H1 (cell line): Measurements from ENCODE around the gene TRPM6. TPM values are rescaled to one million over a fixed set of nuclear protein-coding genes. Genes with fewer than 3 reads are reported as not detected.
A peak's percentile ranks its signal among the peaks of the same experiment; 100 is the strongest.

Experiments used
- CTCF ChIA-PET: fragments of 300-600 bp; sonication (Branson Sonifier 250); formaldehyde crosslinking; loops from one replicate; lab custom pipeline; 2021; ENCODE audit not compliant: partially characterized antibody; lab: Charles Lee
- POLR2A ChIA-PET: fragments of 300-600 bp; sonication (Branson Sonifier 250); formaldehyde crosslinking; loops from one replicate; lab custom pipeline; 2021; ENCODE audit warnings: inconsistent platforms; ENCODE audit not compliant: partially characterized antibody; lab: Charles Lee
- DNase-seq, 2 experiments: peaks; one replicate each; pipeline versions ENCODE4 v3.0.0 to v3.0.0-alpha.2; 2010 to 2022; ENCODE audit warnings: low spot score in 2 of 2, low read depth in 1 of 2, mixed read lengths in 1 of 2
- FAIRE-seq: peaks from 2 replicates; lab custom pipeline; 2011; peaks lifted over from hg19 to GRCh38; lab: Jason Lieb, UNC
- H2AFZ ChIP-seq: 2 replicates; pipeline ENCODE4 v1.8.1; 2012; ENCODE audit warnings: low read length, inconsistent platforms
- H2AK5ac ChIP-seq: 2 replicates; pipeline ENCODE4 v1.6.1; 2013; ENCODE audit warnings: low read depth, low read length
- H2BK120ac ChIP-seq: replicated peaks from 2 replicates; pipeline ENCODE3; 2013; ENCODE audit warnings: low read depth, low read length, inconsistent platforms
- H2BK12ac ChIP-seq: 2 replicates; pipeline ENCODE4 v1.6.1; 2013; ENCODE audit warnings: low read depth, low read length
- H2BK15ac ChIP-seq: 2 replicates; pipeline ENCODE4 v1.6.1; 2013; ENCODE audit warnings: low read length
- H2BK20ac ChIP-seq: 2 replicates; pipeline ENCODE4 v1.6.1; 2013; ENCODE audit warnings: low read length
- H2BK5ac ChIP-seq: 2 replicates; pipeline ENCODE4 v1.6.1; 2013; ENCODE audit warnings: low read depth, low read length
- H3K14ac ChIP-seq: 2 replicates; pipeline ENCODE4 v1.6.1; 2013; ENCODE audit warnings: inconsistent platforms; ENCODE audit not compliant: insufficient read length
- H3K18ac ChIP-seq: 2 replicates; pipeline ENCODE4 v1.6.1; 2013; ENCODE audit warnings: low read length; ENCODE audit errors: extremely low read depth
- H3K23ac ChIP-seq: 2 replicates; pipeline ENCODE4 v1.6.1; 2013; ENCODE audit warnings: inconsistent platforms; ENCODE audit not compliant: insufficient read length
- H3K23me2 ChIP-seq: 2 replicates; pipeline ENCODE4 v1.6.1; 2013; ENCODE audit warnings: low read depth, low read length
- H3K27ac ChIP-seq: 2 replicates; pipeline ENCODE4 v1.6.1; 2011; ENCODE audit warnings: low read depth, low read length, inconsistent platforms
- H3K27me3 ChIP-seq, 4 experiments: replicated peaks in 1 of 4; 1 replicate in 1 of 4; 2 replicates in 3 of 4; pipeline versions ENCODE4 v1.6.1 to v1.8.1; 2011 to 2013; ENCODE audit warnings: low read length in 3 of 4, mild to moderate bottlenecking in 3 of 4, inconsistent platforms in 2 of 4, mixed read lengths in 2 of 4, moderate library complexity in 1 of 4; ENCODE audit not compliant: control insufficient read depth in 3 of 4, insufficient read depth in 3 of 4; ENCODE audit errors: extremely low read depth in 1 of 4
- H3K36me3 ChIP-seq, 4 experiments: 2 replicates each; pipeline versions ENCODE4 v1.6.1 to v1.8.1; 2011 to 2013; ENCODE audit warnings: mild to moderate bottlenecking in 4 of 4, low read length in 3 of 4, moderate library complexity in 2 of 4, control low read depth in 1 of 4, inconsistent platforms in 1 of 4; ENCODE audit not compliant: insufficient read depth in 4 of 4, control insufficient read depth in 2 of 4
- H3K4ac ChIP-seq: replicated peaks from 2 replicates; pipeline ENCODE3; 2013; ENCODE audit warnings: low read length, low read depth, mixed read lengths, inconsistent platforms; ENCODE audit not compliant: insufficient read length
- H3K4me1 ChIP-seq, 4 experiments: replicated peaks in 1 of 4; 1 replicate in 1 of 4; 2 replicates in 3 of 4; pipeline versions ENCODE4 v1.6.1 to v1.8.1; 2011 to 2013; ENCODE audit warnings: low read length in 3 of 4, inconsistent platforms in 2 of 4, mixed read lengths in 1 of 4; ENCODE audit not compliant: insufficient read depth in 4 of 4, control insufficient read depth in 3 of 4
- H3K4me2 ChIP-seq, 2 experiments: 2 replicates each; pipeline versions ENCODE4 v1.6.1 to v1.8.1; 2011 to 2013; ENCODE audit warnings: low read depth in 2 of 2, low read length in 2 of 2, control low read depth in 1 of 2, inconsistent platforms in 1 of 2, mild to moderate bottlenecking in 1 of 2; ENCODE audit not compliant: insufficient read depth in 1 of 2
- H3K4me3 ChIP-seq, 4 experiments: fragments of 200-600, 300-600 bp in 1 of 4; sonication (generic), shearing (Covaris generic), sonication (Bioruptor Twin) in 1 of 4; 2 replicates each; pipeline versions ENCODE4 v1.5.1 to v1.8.1; 2011 to 2016; ENCODE audit warnings: low read length in 4 of 4, low read depth in 3 of 4, control low read depth in 2 of 4, inconsistent platforms in 2 of 4, mild to moderate bottlenecking in 2 of 4, mixed read lengths in 1 of 4, moderate library complexity in 1 of 4; ENCODE audit not compliant: insufficient read depth in 2 of 4; ENCODE audit errors: extremely low read depth in 1 of 4
- H3K56ac ChIP-seq: replicated peaks from 2 replicates; pipeline ENCODE3; 2013; ENCODE audit warnings: low read depth, mild to moderate bottlenecking, mixed read lengths, low read length, inconsistent platforms; ENCODE audit not compliant: insufficient read length
- H3K79me1 ChIP-seq: 2 replicates; pipeline ENCODE4 v1.6.1; 2013; ENCODE audit warnings: low read depth, low read length, control low read depth
- H3K79me2 ChIP-seq, 2 experiments: 2 replicates each; pipeline versions ENCODE4 v1.6.1 to v1.8.1; 2012 to 2013; ENCODE audit warnings: low read length in 2 of 2, mild to moderate bottlenecking in 2 of 2, inconsistent platforms in 1 of 2; ENCODE audit not compliant: insufficient read depth in 2 of 2, control insufficient read depth in 1 of 2
- H3K9ac ChIP-seq, 4 experiments: replicated peaks in 1 of 4; 1 replicate in 1 of 4; 2 replicates in 3 of 4; pipeline versions ENCODE4 v1.6.1 to v1.8.1; 2011 to 2013; ENCODE audit warnings: low read depth in 3 of 4, low read length in 3 of 4, control low read depth in 2 of 4, mild to moderate bottlenecking in 2 of 4, moderate library complexity in 2 of 4, inconsistent platforms in 1 of 4; ENCODE audit errors: extremely low read depth in 1 of 4
- H3K9me3 ChIP-seq, 2 experiments: 2 replicates each; pipeline versions ENCODE4 v1.6.1 to v1.8.1; 2012 to 2013; ENCODE audit warnings: mild to moderate bottlenecking in 2 of 2, moderate library complexity in 2 of 2, control low read depth in 1 of 2, inconsistent platforms in 1 of 2, low read depth in 1 of 2, low read length in 1 of 2, mixed read lengths in 1 of 2; ENCODE audit not compliant: insufficient read depth in 2 of 2
- H4K20me1 ChIP-seq, 2 experiments: replicated peaks in 1 of 2; 2 replicates each; pipeline versions ENCODE3 to v1.8.1; 2011 to 2013; ENCODE audit warnings: inconsistent platforms in 2 of 2, low read length in 2 of 2, mild to moderate bottlenecking in 1 of 2; ENCODE audit not compliant: insufficient read depth in 2 of 2, control insufficient read depth in 1 of 2
- H4K5ac ChIP-seq: 2 replicates; pipeline ENCODE4 v1.6.1; 2013; ENCODE audit warnings: low read length, low read depth, mixed read lengths, inconsistent platforms; ENCODE audit not compliant: insufficient read length
- H4K8ac ChIP-seq: 2 replicates; pipeline ENCODE4 v1.8.0; 2013; ENCODE audit warnings: mild to moderate bottlenecking, moderate library complexity, low read length, inconsistent platforms; ENCODE audit not compliant: insufficient read depth; ENCODE audit errors: extremely low read depth
- H4K91ac ChIP-seq: replicated peaks from 2 replicates; pipeline ENCODE3; 2013; ENCODE audit warnings: low read length, mixed read lengths, inconsistent platforms; ENCODE audit not compliant: insufficient read length
- ASH2L ChIP-seq: fragments of 200-600, 300-600 bp; sonication (generic); IDR thresholded peaks from one replicate; pipeline ENCODE4 v1.7.1; 2017; ENCODE audit warnings: low read length
- BRCA1 ChIP-seq: IDR thresholded peaks from 2 replicates; pipeline ENCODE4 v1.6.1; 2012; ENCODE audit warnings: low read depth, low read length, improper control_type of control experiment
- CBX8 ChIP-seq: fragments of 300-800, 300-1000 bp; sonication (generic); IDR thresholded peaks from 2 replicates; pipeline ENCODE4 v1.7.1; 2016; ENCODE audit warnings: low read depth, low read length, borderline replicate concordance
- CHD2 ChIP-seq: IDR thresholded peaks from 2 replicates; pipeline ENCODE4 v1.6.1; 2012; ENCODE audit warnings: low read length, improper control_type of control experiment
- POLR2A ChIP-seq, 2 experiments: IDR thresholded peaks; 1 replicate in 1 of 2; 2 replicates in 1 of 2; pipeline ENCODE4 v1.6.1; 2011; ENCODE audit warnings: low read depth in 2 of 2, low read length in 2 of 2, mild to moderate bottlenecking in 2 of 2; ENCODE audit errors: control extremely low read depth in 1 of 2
- RXRA ChIP-seq: IDR thresholded peaks from 2 replicates; pipeline ENCODE4 v1.6.1; 2011; ENCODE audit warnings: low read depth, mild to moderate bottlenecking, low read length, moderate library complexity; ENCODE audit not compliant: insufficient read depth
- SIX5 ChIP-seq: IDR thresholded peaks from 2 replicates; pipeline ENCODE4 v1.6.1; 2011; ENCODE audit warnings: mild to moderate bottlenecking, low read depth, low read length
- SP4 ChIP-seq: IDR thresholded peaks from 2 replicates; pipeline ENCODE4 v1.6.1; 2012; ENCODE audit warnings: low read length, inconsistent platforms
- SUZ12 ChIP-seq: fragments of 200-600 bp; sonication (generic); IDR thresholded peaks from 2 replicates; pipeline ENCODE4 v1.6.1; 2012; ENCODE audit warnings: mild to moderate bottlenecking, inconsistent platforms, low read length, moderate library complexity, mixed read lengths
- TCF12 ChIP-seq: IDR thresholded peaks from 2 replicates; pipeline ENCODE4 v1.6.1; 2011; ENCODE audit warnings: low read depth, mild to moderate bottlenecking, low read length
- WGBS, 2 experiments: shearing (Covaris generic) in 1 of 2; methylation state at CpG; one replicate each; pipeline versions ENCODE4 v1.1.6 to v1.1.7; 2013 to 2015; ENCODE audit warnings: low lambda C conversion rate in 2 of 2, mixed read lengths in 2 of 2, inconsistent platforms in 1 of 2, low coverage in 1 of 2, missing lambda C conversion rate in 1 of 2; ENCODE audit not compliant: insufficient replicate concordance in 2 of 2, insufficient coverage in 1 of 2, insufficient read length in 1 of 2; ENCODE audit errors: extremely low coverage in 1 of 2, missing lambda C conversion rate in 1 of 2; 5-methylcytosine and 5-hydroxymethylcytosine counted together
- polyA plus RNA-seq, 7 experiments: library from polyadenylated mRNA; depleted of rRNA in 3 of 7; stranded (reverse) in 5 of 7; unstranded in 2 of 7; fragments of >200 nt in 5 of 7; fragments of 200-250 nt in 2 of 7; gene quantifications; 1 replicate in 5 of 7; 2 replicates in 1 of 7; 4 replicates in 1 of 7; pipeline versions ENCODE4 v1.2.1 to v1.2.3, GENCODE V29; 2011 to 2013; ENCODE audit warnings: missing spikeins in 2 of 7, mixed read lengths in 2 of 7
- total RNA-seq: library from RNA; stranded (reverse); fragmentation: NEBNext Ultra II Directional; extraction: Animal tissue kit (Norgen Biotek cat#: 25700); gene quantifications from 2 replicates; pipeline ENCODE4 v1.2.1, GENCODE V29; 2021
- TF ChIP-seq, protein P1 (sequence below), 3 experiments: IDR thresholded peaks; 1 replicate in 2 of 3; 2 replicates in 1 of 3; pipeline versions ENCODE4 v1.5.1 to v1.6.1; 2011; ENCODE audit warnings: low read length in 3 of 3, mild to moderate bottlenecking in 3 of 3, inconsistent platforms in 2 of 3, low read depth in 1 of 3, moderate library complexity in 1 of 3; ENCODE audit not compliant: insufficient read depth in 1 of 3; ENCODE audit errors: control extremely low read depth in 1 of 3
- TF ChIP-seq, protein P2 (sequence below): IDR thresholded peaks from 2 replicates; pipeline ENCODE4 v1.6.1; 2012; ENCODE audit warnings: inconsistent platforms

The TRPM6 gene
- total and polyA plus RNA-seq, 2 of the 8 experiments (the other 6 are each of a cell fraction or from before 2014, with no cell fraction given), result 0.45 to 1.5 TPM

DNA sequence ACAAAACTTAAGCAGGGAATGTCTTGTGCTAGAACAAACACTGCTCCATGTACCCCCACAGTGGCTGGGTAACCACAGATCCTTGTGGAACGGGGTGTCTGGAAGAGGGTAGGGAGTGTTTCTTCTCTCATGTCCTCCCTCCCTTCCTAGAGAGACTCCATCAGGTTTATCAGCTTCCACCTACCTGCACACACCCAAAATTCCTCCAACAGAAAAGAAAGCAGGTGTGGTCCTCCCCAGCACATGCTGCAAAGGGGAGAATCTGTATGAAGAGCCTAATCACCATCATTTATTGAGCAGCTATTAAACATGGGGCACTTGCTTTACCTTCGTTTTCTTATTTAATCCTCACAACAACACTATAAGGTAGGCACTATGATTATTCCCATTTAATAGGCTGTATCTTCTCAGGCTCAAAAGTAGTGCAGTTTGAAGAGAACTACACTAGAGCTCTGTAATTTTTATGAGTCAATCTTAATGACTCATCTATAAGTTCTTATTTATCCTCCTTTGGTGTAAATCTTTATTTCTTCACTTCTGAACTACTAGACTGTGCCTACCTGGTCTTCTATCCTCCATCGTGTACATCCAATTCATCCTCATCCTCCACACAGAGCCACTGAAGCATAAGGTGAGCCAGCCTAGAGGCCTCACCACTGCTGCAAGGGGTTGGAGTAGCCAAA is 33.4 kb upstream of the TRPM6 start:
- Histone ChIP-seq H2AFZ (peak overlapping the region; percentile 81), H2BK15ac (no peak overlapping the region), H2BK120ac (no peak overlapping the region), H3K79me2 (no peaks in the 10 kb centered on the region), H2BK20ac (no peak overlapping the region), H3K9ac (no peak overlapping the region), H3K4ac (no peak overlapping the region), H2BK5ac (no peak overlapping the region), H3K79me1 (no peaks in the 10 kb centered on the region), H4K91ac (no peak overlapping the region), H4K20me1 (no peaks in the 10 kb centered on the region), H3K56ac (no peak overlapping the region), H3K9me3 (no peaks in the 10 kb centered on the region), H3K27ac (no peak overlapping the region), H3K23ac (no peak overlapping the region), H3K14ac (no peak overlapping the region), H3K4me3 (no peak overlapping the region), H4K5ac (no peak overlapping the region), H4K8ac (no peak overlapping the region), H3K23me2 (no peaks in the 10 kb centered on the region), H2BK12ac (no peak overlapping the region), H3K4me2 (no peak overlapping the region), H3K36me3 (no peaks in the 10 kb centered on the region), H3K18ac (no peak overlapping the region), H3K4me1 (peaks cover 0 to 5% (median 0%) of the 10 kb centered on the region in 4 experiments; a peak in 2 of 7 replicates), H2AK5ac (no peak overlapping the region), H3K27me3 (no peaks in the 10 kb centered on the region)
- 88% methylated on average over 3 of the region's 3 CpGs; no CpG with 5 or more reads in 1 of the 2 experiments for WGBS, 2 experiments
- ChIA-PET CTCF (interaction anchor here (0.9 to 1.4 kb wide), 5 partner anchors 20 to 156 kb away, joined by 3 to 4 read pairs (median 3); no protein-coding TSS in a partner anchor), POLR2A (no interaction called here)
- DNase-seq, result no peak
- FAIRE-seq, result no peak
- TF ChIP-seq BRCA1 (no peak), POLR2A (IDR thresholded peaks at IDR 0.05; ENCODE audit: control extremely low read depth in 1 of 2, low read depth in 2 of 2, low read length in 2 of 2) (no peak), RXRA (no peak), SUZ12 (no peak), SP4 (no peak), CHD2 (no peak), SIX5 (no peak), CBX8 (no peak), ASH2L (no peak), TCF12 (no peak)
- TF ChIP-seq, protein P1, sequence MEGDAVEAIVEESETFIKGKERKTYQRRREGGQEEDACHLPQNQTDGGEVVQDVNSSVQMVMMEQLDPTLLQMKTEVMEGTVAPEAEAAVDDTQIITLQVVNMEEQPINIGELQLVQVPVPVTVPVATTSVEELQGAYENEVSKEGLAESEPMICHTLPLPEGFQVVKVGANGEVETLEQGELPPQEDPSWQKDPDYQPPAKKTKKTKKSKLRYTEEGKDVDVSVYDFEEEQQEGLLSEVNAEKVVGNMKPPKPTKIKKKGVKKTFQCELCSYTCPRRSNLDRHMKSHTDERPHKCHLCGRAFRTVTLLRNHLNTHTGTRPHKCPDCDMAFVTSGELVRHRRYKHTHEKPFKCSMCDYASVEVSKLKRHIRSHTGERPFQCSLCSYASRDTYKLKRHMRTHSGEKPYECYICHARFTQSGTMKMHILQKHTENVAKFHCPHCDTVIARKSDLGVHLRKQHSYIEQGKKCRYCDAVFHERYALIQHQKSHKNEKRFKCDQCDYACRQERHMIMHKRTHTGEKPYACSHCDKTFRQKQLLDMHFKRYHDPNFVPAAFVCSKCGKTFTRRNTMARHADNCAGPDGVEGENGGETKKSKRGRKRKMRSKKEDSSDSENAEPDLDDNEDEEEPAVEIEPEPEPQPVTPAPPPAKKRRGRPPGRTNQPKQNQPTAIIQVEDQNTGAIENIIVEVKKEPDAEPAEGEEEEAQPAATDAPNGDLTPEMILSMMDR (IDR thresholded peaks at IDR 0.05; ENCODE audit: control extremely low read depth in 1 of 3, insufficient read depth in 1 of 3, low read depth in 1 of 3, low read length in 3 of 3), result no peak
- TF ChIP-seq, protein P2, sequence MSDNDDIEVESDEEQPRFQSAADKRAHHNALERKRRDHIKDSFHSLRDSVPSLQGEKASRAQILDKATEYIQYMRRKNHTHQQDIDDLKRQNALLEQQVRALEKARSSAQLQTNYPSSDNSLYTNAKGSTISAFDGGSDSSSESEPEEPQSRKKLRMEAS, result no peak
